ENCODE measurements around the gene DNAH10. TPM values are rescaled to one million over a fixed set of nuclear protein-coding genes. Genes with fewer than 3 reads are reported as not detected.
A peak's percentile ranks its signal among the peaks of the same experiment; 100 is the strongest.

Gene DNAH10
- total and polyA plus RNA-seq, 2 experiments from 2014 or later = 0.77 to 1.0 TPM

GRCh38 chr12:123935956-123936355 is 173.9 kb downstream of the DNAH10 start:
- Histone ChIP-seq H3K4me3 (no peak overlapping the region), H3K36me3 (peaks cover 16% of the 10 kb centered on the region), H3K9me3 (ENCODE audit: low read depth) (no peaks in the 10 kb centered on the region), H3K27ac (no peak overlapping the region), H3K4me1 (ENCODE audit: low read depth) (no peaks in the 10 kb centered on the region), H3K27me3 (no peaks in the 10 kb centered on the region)
- TF ChIP-seq, protein P1, sequence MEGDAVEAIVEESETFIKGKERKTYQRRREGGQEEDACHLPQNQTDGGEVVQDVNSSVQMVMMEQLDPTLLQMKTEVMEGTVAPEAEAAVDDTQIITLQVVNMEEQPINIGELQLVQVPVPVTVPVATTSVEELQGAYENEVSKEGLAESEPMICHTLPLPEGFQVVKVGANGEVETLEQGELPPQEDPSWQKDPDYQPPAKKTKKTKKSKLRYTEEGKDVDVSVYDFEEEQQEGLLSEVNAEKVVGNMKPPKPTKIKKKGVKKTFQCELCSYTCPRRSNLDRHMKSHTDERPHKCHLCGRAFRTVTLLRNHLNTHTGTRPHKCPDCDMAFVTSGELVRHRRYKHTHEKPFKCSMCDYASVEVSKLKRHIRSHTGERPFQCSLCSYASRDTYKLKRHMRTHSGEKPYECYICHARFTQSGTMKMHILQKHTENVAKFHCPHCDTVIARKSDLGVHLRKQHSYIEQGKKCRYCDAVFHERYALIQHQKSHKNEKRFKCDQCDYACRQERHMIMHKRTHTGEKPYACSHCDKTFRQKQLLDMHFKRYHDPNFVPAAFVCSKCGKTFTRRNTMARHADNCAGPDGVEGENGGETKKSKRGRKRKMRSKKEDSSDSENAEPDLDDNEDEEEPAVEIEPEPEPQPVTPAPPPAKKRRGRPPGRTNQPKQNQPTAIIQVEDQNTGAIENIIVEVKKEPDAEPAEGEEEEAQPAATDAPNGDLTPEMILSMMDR (IDR thresholded peaks at IDR 0.05; ENCODE audit: low read depth, low read length) = no peak
- DNase-seq (ENCODE audit: low read depth in 1 of 2, low spot score in 1 of 2) = no peak

DNA sequence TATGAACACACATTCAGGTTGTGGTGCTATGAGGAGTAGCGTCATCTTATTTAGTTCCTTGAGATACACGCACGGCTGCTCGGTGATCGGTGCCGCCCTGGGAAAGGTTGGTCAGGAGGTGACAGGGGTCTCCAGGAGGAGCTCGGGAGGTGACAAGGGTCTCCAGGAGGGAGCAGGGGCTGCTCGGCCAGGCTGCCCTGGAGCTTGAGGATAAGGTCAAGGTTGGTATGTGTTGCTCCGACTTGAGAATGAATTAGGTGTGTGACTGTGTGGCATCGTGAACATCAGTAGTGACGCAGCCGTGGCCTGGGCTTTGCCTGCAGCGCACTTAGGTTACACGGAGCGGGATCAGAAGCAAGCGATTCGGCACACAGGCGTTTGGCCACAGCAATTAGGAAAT is 174.4 kb downstream of the DNAH10 start:
- DNase-seq (ENCODE audit: low read depth in 1 of 2, low spot score in 1 of 2) = no peak
- no peak overlapping the region for H3K27ac ChIP-seq
- TF ChIP-seq, protein P1 (IDR thresholded peaks at IDR 0.05; ENCODE audit: low read depth, low read length) = no peak

GRCh38 chr12:123936956-123937706 is 175.0 kb downstream of the DNAH10 start:
- Histone ChIP-seq H3K27me3 (no peaks in the 10 kb centered on the region), H3K9me3 (ENCODE audit: low read depth) (no peaks in the 10 kb centered on the region), H3K36me3 (peaks cover 16% of the 10 kb centered on the region), H3K4me1 (ENCODE audit: low read depth) (no peaks in the 10 kb centered on the region), H3K27ac (no peak overlapping the region), H3K4me3 (no peak overlapping the region)
- TF ChIP-seq, protein P1 (IDR thresholded peaks at IDR 0.05; ENCODE audit: low read depth, low read length) = no peak
- DNase-seq (ENCODE audit: low read depth in 1 of 2, low spot score in 1 of 2) = no peak

More for the DNA sequence above, 174.4 kb downstream of the DNAH10 start:
- Histone ChIP-seq H3K27me3 (no peaks in the 10 kb centered on the region), H3K4me3 (no peak overlapping the region), H3K4me1 (ENCODE audit: low read depth) (no peaks in the 10 kb centered on the region), H3K36me3 (peaks cover 16% of the 10 kb centered on the region), H3K9me3 (ENCODE audit: low read depth) (no peaks in the 10 kb centered on the region)

GRCh38 chr12:123937707-123938591 is 175.8 kb downstream of the DNAH10 start:
- Histone ChIP-seq H3K36me3 (peaks cover 22% of the 10 kb centered on the region), H3K27me3 (no peaks in the 10 kb centered on the region), H3K27ac (no peak overlapping the region), H3K4me3 (no peak overlapping the region), H3K4me1 (ENCODE audit: low read depth) (no peaks in the 10 kb centered on the region), H3K9me3 (ENCODE audit: low read depth) (no peaks in the 10 kb centered on the region)
- TF ChIP-seq, protein P1 (IDR thresholded peaks at IDR 0.05; ENCODE audit: low read depth, low read length) = no peak
- no peak for DNase-seq (ENCODE audit: low read depth in 1 of 2, low spot score in 1 of 2)

DNA sequence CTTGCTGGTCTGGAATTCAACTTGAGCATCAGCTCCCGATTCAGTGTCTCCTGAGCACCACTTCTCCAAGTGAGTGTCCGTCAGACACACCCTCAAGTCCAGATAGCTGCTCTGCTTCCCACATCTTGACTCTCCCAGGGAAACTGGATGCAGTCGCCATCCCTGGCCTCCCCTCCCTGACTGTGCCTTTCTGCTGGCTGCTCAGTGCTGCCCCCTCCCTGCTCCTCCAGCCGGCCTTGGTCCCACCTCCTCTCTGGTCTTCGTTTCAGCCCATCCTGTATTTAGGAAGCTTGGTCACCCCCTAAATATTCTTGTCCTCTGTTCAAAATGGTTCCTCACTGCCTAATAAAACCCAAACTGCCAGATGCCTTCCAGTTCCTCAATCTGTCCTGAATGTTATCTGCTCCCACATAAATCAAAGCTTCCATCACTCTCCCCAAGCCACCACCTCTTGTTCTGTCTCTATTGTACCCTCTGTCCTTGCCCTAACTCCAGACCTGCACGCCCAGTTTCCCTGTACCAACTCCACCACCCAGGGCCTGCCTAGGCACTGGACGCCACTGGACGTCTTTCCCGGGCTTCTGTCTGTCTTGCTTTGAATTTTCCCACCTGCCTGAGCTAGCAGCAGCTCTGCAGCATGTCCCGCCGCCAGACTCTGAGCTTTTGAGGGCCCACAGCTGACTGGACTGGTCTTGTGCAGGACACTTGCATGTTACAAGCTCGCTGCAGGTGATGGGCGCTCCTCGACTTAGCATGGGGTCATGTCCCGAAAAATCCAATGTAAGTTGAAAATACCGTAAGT is 176.8 kb downstream of the DNAH10 start:
- Histone ChIP-seq H3K9me3 (ENCODE audit: low read depth) (no peaks in the 10 kb centered on the region), H3K4me3 (no peak overlapping the region), H3K27ac (no peak overlapping the region), H3K27me3 (no peaks in the 10 kb centered on the region), H3K4me1 (ENCODE audit: low read depth) (no peaks in the 10 kb centered on the region), H3K36me3 (peaks cover 27% of the 10 kb centered on the region)
- peak; percentile 10 to 32 for DNase-seq (ENCODE audit: low read depth in 1 of 2, low spot score in 1 of 2)
- TF ChIP-seq, protein P1 (IDR thresholded peaks at IDR 0.05; ENCODE audit: low read depth, low read length) = peak; percentile 44

Measured in cardiac muscle cell (in vitro differentiated cells and primary cell).